Common myeloid progenitor, CD34-positive (primary cell): ENCODE data around the gene SSR2.

Source experiments
- CTCF ChIA-PET: fragments of 350-600 bp; sonication (Branson Sonifier 250); formaldehyde crosslinking; loops from one replicate; lab custom pipeline; 2021; ENCODE audit warnings: antibody characterized with exemption; lab: Charles Lee
- POLR2A ChIA-PET: fragments of 350-600 bp; sonication (Branson Sonifier 250); formaldehyde crosslinking; loops from one replicate; lab custom pipeline; 2021; ENCODE audit warnings: antibody characterized with exemption; lab: Charles Lee
- DNase-seq, 3 donors: peaks; one replicate each; pipeline versions ENCODE4 v3.0.0 to v3.0.0-alpha.2; 2013
- H3K27ac ChIP-seq, 2 experiments: 1 replicate in 1 of 2; 2 replicates in 1 of 2; pipeline ENCODE4 v1.7.0; 2013; ENCODE audit warnings: inconsistent platforms in 2 of 2, low read length in 2 of 2, mild to moderate bottlenecking in 2 of 2, low read depth in 1 of 2, moderate library complexity in 1 of 2; ENCODE audit not compliant: severe bottlenecking in 2 of 2, insufficient read depth in 1 of 2, poor library complexity in 1 of 2
- H3K27me3 ChIP-seq, 5 experiments: replicated peaks in 2 of 5; 1 replicate in 3 of 5; 2 replicates in 2 of 5; pipeline versions ENCODE4 v1.6.1 to v1.7.0; 2013; ENCODE audit warnings: low read length in 4 of 5, mild to moderate bottlenecking in 2 of 5, moderate library complexity in 2 of 5, inconsistent platforms in 1 of 5; ENCODE audit not compliant: insufficient read depth in 5 of 5, control insufficient read depth in 4 of 5
- H3K36me3 ChIP-seq, 4 experiments: 1 replicate in 2 of 4; 2 replicates in 2 of 4; pipeline versions ENCODE4 v1.6.1 to v1.7.0; 2013; ENCODE audit warnings: low read length in 3 of 4, control low read depth in 1 of 4, mild to moderate bottlenecking in 1 of 4; ENCODE audit not compliant: control insufficient read depth in 4 of 4, insufficient read depth in 4 of 4
- H3K4me1 ChIP-seq, 4 experiments: 1 replicate in 3 of 4; 2 replicates in 1 of 4; pipeline versions ENCODE4 v1.6.1 to v1.7.1; 2013; ENCODE audit warnings: low read length in 3 of 4, mild to moderate bottlenecking in 3 of 4, control low read depth in 1 of 4, inconsistent platforms in 1 of 4, moderate library complexity in 1 of 4; ENCODE audit not compliant: control insufficient read depth in 4 of 4, insufficient read depth in 4 of 4; ENCODE audit errors: control extremely low read depth in 1 of 4
- H3K4me3 ChIP-seq, 7 experiments: 1 replicate in 4 of 7; 2 replicates in 3 of 7; pipeline versions ENCODE4 v1.5.1 to v1.7.0; 2013; ENCODE audit warnings: mild to moderate bottlenecking in 7 of 7, low read length in 6 of 7, moderate library complexity in 6 of 7, inconsistent platforms in 2 of 7, low read depth in 2 of 7, control low read depth in 1 of 7; ENCODE audit not compliant: insufficient read depth in 4 of 7, control insufficient read depth in 1 of 7; ENCODE audit errors: extremely low read depth in 1 of 7
- H3K9me3 ChIP-seq, 5 experiments: 1 replicate in 4 of 5; 2 replicates in 1 of 5; pipeline versions ENCODE4 v1.6.1 to v1.7.1; 2013; ENCODE audit warnings: low read length in 4 of 5, mild to moderate bottlenecking in 2 of 5, inconsistent platforms in 1 of 5, low read depth in 1 of 5, moderate library complexity in 1 of 5; ENCODE audit not compliant: control insufficient read depth in 4 of 5, insufficient read depth in 2 of 5; ENCODE audit errors: control extremely low read depth in 1 of 5
- WGBS: methylation state at CpG from one replicate; pipeline ENCODE4 v1.1.5; 2013; ENCODE audit not compliant: insufficient coverage; 5-methylcytosine and 5-hydroxymethylcytosine counted together

Gene SSR2

DNA sequence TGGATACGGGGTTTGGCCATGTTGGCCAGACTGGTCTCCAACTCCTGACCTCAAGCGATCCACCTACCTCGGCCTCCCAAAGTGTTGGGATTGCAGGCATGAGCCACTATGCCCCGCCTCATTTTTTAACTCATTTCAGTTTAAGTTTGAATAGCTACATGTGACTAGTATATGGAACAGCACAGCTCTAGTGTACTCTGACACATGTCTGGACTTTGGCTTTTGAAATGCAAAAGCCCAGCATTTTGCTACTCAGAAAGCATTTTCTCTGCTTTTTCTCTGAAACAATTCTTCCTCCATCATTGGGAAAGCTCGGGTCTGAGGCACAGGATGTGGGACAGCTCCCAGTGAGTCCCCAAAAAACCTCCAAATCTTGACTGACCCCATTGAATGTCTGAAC is 4.0 kb upstream of the SSR2 start:
- H3K4me1 ChIP-seq, result peaks cover 4 to 12% (median 9%) of the 10 kb centered on the region in 4 experiments
- no peaks in the 10 kb centered on the region for H3K36me3 ChIP-seq
- POLR2A ChIA-PET, result no interaction called here
- no peak for DNase-seq
- WGBS, result 93% methylated on average over 4 of the region's 5 CpGs
- CTCF ChIA-PET, result interaction anchor here (0.8 to 2.4 kb wide), 10 partner anchors 8 to 82 kb away, joined by 3 to 18 read pairs (median 4); partner anchors contain the start of genes LAMTOR2 and RAB25
- no peak overlapping the region for H3K4me3 ChIP-seq
- peaks cover 0 to 2% (median 0%) of the 10 kb centered on the region in 5 experiments for H3K27me3 ChIP-seq
- H3K27ac ChIP-seq, result no peak overlapping the region
- H3K9me3 ChIP-seq, result no peaks in the 10 kb centered on the region

- no peaks in the 10 kb centered on the region for H3K9me3 ChIP-seq
- 70% methylated on average over 1 of the region's 2 CpGs for WGBS
- peaks cover 0 to 2% (median 0%) of the 10 kb centered on the region in 5 experiments for H3K27me3 ChIP-seq
- no peak for DNase-seq
- H3K4me3 ChIP-seq, result no peak overlapping the region
- H3K27ac ChIP-seq, result no peak overlapping the region
- POLR2A ChIA-PET, result no interaction called here
- peaks cover 4 to 15% (median 12%) of the 10 kb centered on the region in 4 experiments for H3K4me1 ChIP-seq
- H3K36me3 ChIP-seq, result peaks cover 3 to 12% (median 9%) of the 10 kb centered on the region in 4 experiments
- CTCF ChIA-PET, result interaction anchor here (0.6 to 1.7 kb wide), 3 partner anchors 10 to 28 kb away, joined by 3 to 6 read pairs (median 3); no protein-coding TSS in a partner anchor
Observed at GRCh38 chr1:156021954-156022353, 1.2 kb upstream of the SSR2 start.

- peaks cover 4 to 14% (median 12%) of the 10 kb centered on the region in 4 experiments for H3K4me1 ChIP-seq
- no peaks in the 10 kb centered on the region for H3K9me3 ChIP-seq
- H3K4me3 ChIP-seq, result peak overlapping the region; percentile 81 to 94 (median 89)
- no peak for DNase-seq
- peaks cover 0 to 2% (median 0%) of the 10 kb centered on the region in 5 experiments for H3K27me3 ChIP-seq
- peaks cover 7 to 19% (median 14%) of the 10 kb centered on the region in 4 experiments for H3K36me3 ChIP-seq
- CTCF ChIA-PET, result interaction anchor here (0.6 to 1.7 kb wide), 4 partner anchors 11 to 45 kb away, joined by 3 to 6 read pairs (median 4); no protein-coding TSS in a partner anchor
- POLR2A ChIA-PET, result interaction anchor here (0.6 kb wide), 1 partner anchor 302 kb away, joined by 3 read pairs; no protein-coding TSS in a partner anchor
- 7% methylated on average over 3 of the region's 4 CpGs for WGBS
- peak overlapping the region in 1 of 2 experiments; percentile 73 for H3K27ac ChIP-seq
Observed at GRCh38 chr1:156021093-156021428, 310 bp upstream of the SSR2 start.

GRCh38 chr1:156019946-156020292 is 832 bp downstream of the SSR2 start:
- 83% methylated on average over 6 of the region's 8 CpGs for WGBS
- CTCF ChIA-PET, result interaction anchor here (0.7 to 1.4 kb wide), 2 partner anchors 47 to 110 kb away, joined by 3 to 4 read pairs; no protein-coding TSS in a partner anchor
- Histone ChIP-seq H3K4me1 (peaks cover 4 to 14% (median 11%) of the 10 kb centered on the region in 4 experiments), H3K27ac (peak overlapping the region in 1 of 2 experiments; percentile 73), H3K4me3 (peak overlapping the region; percentile 81 to 94 (median 89)), H3K27me3 (no peaks in the 10 kb centered on the region), H3K9me3 (no peaks in the 10 kb centered on the region), H3K36me3 (peaks cover 8 to 22% (median 16%) of the 10 kb centered on the region in 4 experiments)
- DNase-seq, result no peak
- POLR2A ChIA-PET, result no interaction called here

GRCh38 chr1:156014829-156015228 is 5.9 kb downstream of the SSR2 start:
- no peak overlapping the region for H3K4me3 ChIP-seq
- ChIA-PET CTCF (interaction anchor here (0.7 to 1.5 kb wide), 4 partner anchors 11 to 51 kb away, joined by 3 to 6 read pairs (median 4); no protein-coding TSS in a partner anchor), POLR2A (no interaction called here)
- H3K9me3 ChIP-seq, result no peaks in the 10 kb centered on the region
- peaks cover 30 to 61% (median 46%) of the 10 kb centered on the region in 4 experiments for H3K36me3 ChIP-seq
- H3K27ac ChIP-seq, result no peak overlapping the region
- no peaks in the 10 kb centered on the region for H3K27me3 ChIP-seq
- WGBS, result 93% methylated on average over 3 of the region's 7 CpGs
- H3K4me1 ChIP-seq, result peaks cover 0 to 4% (median 3%) of the 10 kb centered on the region in 4 experiments
- DNase-seq, result no peak

GRCh38 chr1:156012051-156012817 is 8.5 kb downstream of the SSR2 start:
- Histone ChIP-seq H3K9me3 (no peaks in the 10 kb centered on the region), H3K27me3 (no peaks in the 10 kb centered on the region), H3K4me1 (no peaks in the 10 kb centered on the region), H3K36me3 (peaks cover 26 to 66% (median 46%) of the 10 kb centered on the region in 4 experiments), H3K4me3 (no peak overlapping the region), H3K27ac (no peak overlapping the region)
- CTCF ChIA-PET, result no interaction called here
- 100% methylated on average over 1 of the region's 4 CpGs for WGBS
- POLR2A ChIA-PET, result no interaction called here
- no peak for DNase-seq

DNA sequence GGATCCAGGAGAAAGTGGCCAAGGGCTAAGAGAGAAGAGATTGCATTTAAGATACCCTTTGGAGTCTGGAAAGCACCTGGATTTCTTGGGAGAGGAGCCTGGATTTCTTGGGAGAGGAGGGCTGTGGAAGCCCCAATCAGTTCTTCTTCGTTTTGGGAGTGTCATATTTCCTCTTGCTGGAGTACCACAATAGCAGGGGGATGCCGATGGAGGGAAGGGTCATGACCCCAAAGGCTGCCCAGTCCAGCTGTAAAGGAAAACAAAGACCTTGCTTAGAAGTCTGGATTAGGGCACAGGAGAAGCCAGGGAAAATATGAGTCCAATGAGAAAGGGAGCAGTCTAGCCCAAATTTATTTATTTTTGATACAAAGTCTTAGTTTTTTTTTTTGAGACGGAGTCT is 11.3 kb downstream of the SSR2 start:
- ChIA-PET POLR2A (no interaction called here), CTCF (interaction anchor here (1.2 to 5.7 kb wide), 4 partner anchors 12 to 19 kb away, joined by 3 to 28 read pairs (median 4); no protein-coding TSS in a partner anchor)
- Histone ChIP-seq H3K4me1 (peaks cover 3 to 9% (median 8%) of the 10 kb centered on the region in 4 experiments), H3K36me3 (peaks cover 19 to 49% (median 36%) of the 10 kb centered on the region in 4 experiments), H3K27me3 (no peaks in the 10 kb centered on the region), H3K9me3 (no peaks in the 10 kb centered on the region), H3K4me3 (no peak overlapping the region), H3K27ac (no peak overlapping the region)
- no peak for DNase-seq
- WGBS, result 83% methylated on average over 3 of the region's 3 CpGs
